Stimulated activated CD8-positive, alpha-beta memory T cell treated with anti-CD3 and anti-CD28 coated beads, Interleukin-7, amount 100 ng/mL, for 48 hours (primary cell): Measurements from ENCODE around the gene TSGA10.
"Not testable (repeated sequence)": the region's sequence is repeated elsewhere in the genome, so short reads cannot be mapped to it uniquely, and the experiment has no call there.

Source experiments
- DNase-seq, 2 donors: peaks; one replicate each; pipeline ENCODE4 v3.0.0-alpha.2; 2020; ENCODE audit warnings: low read depth in 1 of 2; ENCODE audit errors: extremely low read depth in 1 of 2

TSGA10 gene

GRCh38 chr2:99154643-99155536, at the start of gene TSGA10, which contains the start of gene LIPT1:
TSGA10 (minus strand) TSS chr2:99154942; CDS start chr2:99109439, 45,503 bp downstream.
LIPT1 (plus strand) TSS chr2:99154967; CDS start chr2:99161958, 6,991 bp downstream.
- peak; percentile 86 to 91 for DNase-seq

GRCh38 chr2:99201959-99202678, 47.4 kb upstream of the TSGA10 start:
- no peak for DNase-seq

- DNase-seq, result no peak
Observed at GRCh38 chr2:99200076-99200800, 45.5 kb upstream of the TSGA10 start.

- DNase-seq, result no peak
Observed at GRCh38 chr2:99198103-99198841, 43.5 kb upstream of the TSGA10 start.

- DNase-seq, result not testable (repeated sequence)
Observed at GRCh38 chr2:99192364-99192763, 37.6 kb upstream of the TSGA10 start.

GRCh38 chr2:99190548-99190947, 35.8 kb upstream of the TSGA10 start:
- DNase-seq, result no peak

GRCh38 chr2:99188357-99188756, 33.6 kb upstream of the TSGA10 start:
- DNase-seq, result no peak

- DNase-seq, result no peak
Observed at GRCh38 chr2:99187011-99187410, 32.3 kb upstream of the TSGA10 start.

- no peak for DNase-seq
Observed at GRCh38 chr2:99184811-99185210, 30.1 kb upstream of the TSGA10 start.

GRCh38 chr2:99183025-99183424, 28.3 kb upstream of the TSGA10 start:
- no peak for DNase-seq

- DNase-seq, result no peak
Observed at GRCh38 chr2:99181624-99182000, 26.9 kb upstream of the TSGA10 start.

GRCh38 chr2:99180755-99181623, 26.2 kb upstream of the TSGA10 start, which contains the start of the genes MITD1 and MRPL30:
MITD1 (minus strand) TSS chr2:99181058; CDS start chr2:99180981, 77 bp downstream.
MRPL30 (plus strand) TSS chr2:99181184; CDS start chr2:99186204, 5,020 bp downstream.
- DNase-seq, result peak; percentile 69 to 78

GRCh38 chr2:99171377-99172140, 16.8 kb upstream of the TSGA10 start:
- no peak for DNase-seq

GRCh38 chr2:99169534-99169933, 14.8 kb upstream of the TSGA10 start:
- no peak for DNase-seq

GRCh38 chr2:99166218-99166617, 11.5 kb upstream of the TSGA10 start:
- DNase-seq, result no peak

GRCh38 chr2:99159594-99159993, 4.9 kb upstream of the TSGA10 start:
- no peak for DNase-seq

GRCh38 chr2:99158599-99158998, 3.9 kb upstream of the TSGA10 start:
- DNase-seq, result no peak

GRCh38 chr2:99156891-99157290, 2.1 kb upstream of the TSGA10 start:
- no peak for DNase-seq
